Ishikawa (cell line): ENCODE data around the gene RTL9.

Experiments
- NFIC ChIP-seq: IDR thresholded peaks from 2 replicates; pipeline ENCODE4 v1.6.1; 2012
- TEAD4 ChIP-seq: IDR thresholded peaks from 2 replicates; pipeline ENCODE4 v1.6.1; 2012
- ZBTB7A ChIP-seq: IDR thresholded peaks from 2 replicates; pipeline ENCODE4 v1.6.1; 2012; ENCODE audit warnings: low read depth

DNA sequence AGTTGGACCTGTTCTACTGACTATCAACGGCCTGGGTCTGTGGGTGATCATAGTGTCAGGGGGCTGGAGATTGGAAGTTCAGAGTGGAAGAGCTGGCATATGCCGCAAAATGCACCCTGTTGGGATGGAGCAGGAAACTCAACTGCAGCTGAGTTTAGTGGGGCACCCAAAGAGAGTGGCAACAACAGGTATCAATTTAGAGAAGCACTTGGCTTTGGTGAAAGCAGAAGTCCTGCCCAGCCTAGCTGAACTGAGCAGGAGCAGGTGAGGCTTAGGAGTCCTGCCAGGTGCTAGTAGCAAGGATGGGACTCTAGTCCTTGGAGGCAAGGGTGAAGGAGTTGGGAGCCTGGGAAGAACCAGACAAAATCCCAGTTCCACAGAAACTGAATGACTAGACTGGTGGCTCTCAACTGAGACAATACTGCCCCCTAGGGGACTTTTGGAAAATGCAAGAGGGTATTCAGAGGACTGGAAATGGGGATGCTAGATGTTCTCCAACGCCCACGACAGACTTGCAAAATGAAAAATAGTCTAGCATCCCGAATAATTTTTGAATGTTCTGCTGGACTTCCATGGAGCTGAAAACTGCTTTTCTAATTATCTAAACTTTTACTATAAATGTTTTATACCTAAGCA is 49.4 kb downstream of the RTL9 start:
- TF ChIP-seq NFIC = no peak
- no peak for TF ChIP-seq ZBTB7A
- no peak for TF ChIP-seq TEAD4
